HG03108 (cell line): Measurements from ENCODE around the gene KDM8.

Experiments
- ATAC-seq: cut with Tn5 transposase; IDR thresholded peaks from one replicate; pipeline ENCODE4 v1.9.1; 2021; ENCODE audit warnings: moderate library complexity; ENCODE audit not compliant: unreplicated experiment

The KDM8 gene

DNA sequence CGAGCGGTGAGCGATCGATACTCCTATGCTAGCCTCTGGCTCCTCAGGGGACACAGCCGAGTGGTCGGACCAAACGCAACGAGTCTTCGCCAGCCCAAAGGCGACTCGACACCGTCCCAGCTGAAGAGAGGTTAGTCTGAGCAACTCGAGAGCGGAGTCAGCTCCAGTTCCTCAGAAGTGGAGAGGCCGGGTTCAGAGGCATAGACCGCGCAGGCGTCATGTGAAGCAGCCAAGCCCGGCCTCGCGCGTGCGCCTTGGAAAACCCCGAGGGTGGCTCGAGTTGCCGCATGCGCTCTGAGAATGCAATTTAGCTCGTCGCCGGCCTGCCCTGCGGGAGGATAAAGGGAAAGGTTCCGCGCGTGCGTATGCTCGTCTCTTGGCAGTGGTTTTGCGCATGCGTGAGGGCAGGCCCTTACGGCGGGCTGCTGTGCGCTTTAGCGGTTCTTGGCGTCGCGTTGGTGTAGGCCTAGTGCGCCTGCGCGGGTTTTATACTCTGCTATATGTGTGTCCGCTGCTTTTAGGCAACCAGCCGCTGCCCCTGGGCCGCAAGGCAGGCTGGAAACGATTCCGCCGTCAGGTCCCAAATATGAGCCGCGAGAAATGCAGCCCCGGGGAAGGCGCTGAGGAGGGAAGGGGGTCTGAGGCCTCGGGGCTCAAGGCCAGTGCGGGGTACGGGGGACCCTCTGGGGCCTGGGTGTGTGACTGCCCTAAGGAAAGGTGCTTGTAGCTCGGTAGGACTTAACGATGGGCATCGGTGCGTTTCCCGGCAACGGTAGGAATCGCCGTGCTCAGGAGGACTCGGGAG is at the start of gene KDM8:
KDM8 (plus strand) TSS at position 20 of the 805 bp plus-strand sequence. CDS start 6,598 bp downstream, outside the sequence.
- peak; percentile 82 for ATAC-seq

DNA sequence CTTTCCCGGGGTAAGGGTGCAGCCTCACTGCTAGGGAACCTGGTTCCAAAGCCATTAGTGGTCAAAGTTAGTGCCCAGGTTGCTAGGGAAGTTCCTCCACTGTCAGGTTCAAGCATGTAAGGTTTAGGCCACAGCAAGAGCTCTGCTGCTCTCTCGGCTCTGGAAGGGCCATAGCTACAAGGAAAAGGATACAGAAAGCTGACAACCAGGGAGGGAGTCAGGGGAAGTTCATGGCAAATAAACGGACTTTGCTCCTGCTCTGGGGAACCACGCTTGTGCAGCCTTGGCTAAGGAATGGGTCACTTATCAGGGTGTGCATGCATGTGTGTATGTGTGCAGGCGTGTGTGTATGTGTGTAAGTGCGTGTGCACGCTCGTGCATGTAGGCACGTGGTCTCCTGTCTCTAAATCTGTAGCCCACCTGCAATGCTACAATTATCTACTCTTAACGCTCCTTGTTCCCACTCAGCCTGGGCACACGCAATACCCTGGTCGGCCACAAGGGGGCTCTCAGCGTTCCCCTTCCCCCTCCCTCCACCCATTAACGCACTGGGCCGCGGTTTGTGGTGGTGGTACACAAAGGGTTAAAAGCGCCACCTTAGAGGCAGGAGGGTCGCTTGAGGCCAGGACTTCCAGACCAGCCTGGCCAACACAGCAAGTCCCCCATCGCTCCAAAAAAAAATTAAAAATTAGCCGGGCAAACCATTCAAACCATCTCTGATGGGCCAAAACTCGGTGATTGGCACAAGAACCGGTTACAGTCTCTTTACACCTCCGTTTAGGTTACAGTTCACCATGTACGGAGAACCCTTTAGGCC is 48.4 kb upstream of the KDM8 start:
- ATAC-seq = no peak

DNA sequence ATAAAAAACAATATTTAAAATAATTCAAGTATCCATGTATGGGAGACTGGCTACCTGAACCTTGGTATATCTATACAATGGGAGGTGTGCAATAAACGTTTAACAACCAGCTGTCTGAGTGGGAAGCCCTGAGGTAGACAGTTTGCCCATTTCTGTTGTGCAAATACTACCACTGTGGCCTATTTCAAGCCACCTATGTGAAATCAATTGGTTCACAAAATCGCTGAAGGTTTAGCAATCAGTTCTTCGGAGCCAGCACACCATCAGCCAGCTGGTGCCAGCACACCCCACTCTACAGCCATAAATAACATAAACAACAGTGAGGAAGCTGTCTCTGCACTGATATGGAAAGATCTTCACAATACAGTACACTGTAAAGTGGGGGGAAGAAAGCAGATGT is 46.7 kb upstream of the KDM8 start:
- ATAC-seq = no peak

DNA sequence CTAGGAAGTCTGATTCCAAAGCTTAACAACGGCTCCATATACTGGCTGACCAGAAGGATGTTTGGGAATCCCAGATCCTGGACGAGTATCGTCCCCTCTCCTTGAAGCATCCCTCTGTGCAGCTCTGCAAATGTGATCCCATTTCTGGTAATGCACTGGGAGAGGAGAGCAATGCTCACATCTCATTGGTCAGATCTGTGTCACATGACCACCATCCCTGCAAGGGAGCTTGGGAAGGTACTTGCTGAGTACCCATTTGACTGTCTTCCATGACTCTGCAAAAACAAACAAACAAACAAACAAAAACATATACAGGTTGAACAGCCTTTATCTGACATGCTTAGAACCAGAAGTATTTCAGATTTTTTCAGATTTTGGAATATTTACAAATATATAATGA is 41.9 kb upstream of the KDM8 start:
- ATAC-seq = no peak

DNA sequence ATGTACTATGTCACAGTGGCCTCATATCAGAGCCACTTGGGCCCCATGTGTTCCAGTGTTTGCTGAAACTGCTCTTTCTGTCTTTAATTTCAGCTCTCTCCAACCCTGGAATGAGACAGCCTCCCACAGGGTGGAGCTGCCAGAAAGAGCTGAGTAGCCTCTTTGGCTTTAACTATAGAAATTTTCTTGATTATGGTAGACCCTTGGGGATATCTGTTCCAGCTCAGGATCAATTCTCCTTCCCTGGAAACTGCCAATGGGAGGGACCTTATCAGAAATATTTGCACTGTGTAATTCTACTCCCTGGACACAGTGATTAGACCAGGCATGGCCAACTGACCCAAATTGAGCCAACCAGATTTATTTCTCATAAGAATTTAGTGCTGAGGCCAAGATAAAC is 39.0 kb upstream of the KDM8 start:
- ATAC-seq = no peak

DNA sequence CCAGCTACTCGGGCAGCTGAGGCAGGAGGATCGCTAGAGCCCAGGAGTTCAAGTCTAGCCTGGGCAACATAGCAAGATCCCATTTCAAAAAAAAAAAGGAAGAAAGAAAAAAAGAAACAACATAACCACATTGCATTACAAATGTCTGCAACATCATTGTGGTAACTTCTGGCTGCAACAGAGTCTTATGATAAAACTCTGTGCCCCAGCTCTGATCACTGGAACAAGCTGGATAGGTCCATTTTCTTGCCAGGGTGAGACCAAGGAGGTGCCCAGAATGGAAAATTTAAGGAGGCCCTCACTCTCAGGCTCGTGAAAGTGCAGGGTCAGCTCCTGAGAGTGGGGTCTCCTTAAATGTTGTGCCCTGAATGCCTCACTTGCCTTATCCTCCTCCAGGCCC is 37.8 kb upstream of the KDM8 start:
- no peak for ATAC-seq

DNA sequence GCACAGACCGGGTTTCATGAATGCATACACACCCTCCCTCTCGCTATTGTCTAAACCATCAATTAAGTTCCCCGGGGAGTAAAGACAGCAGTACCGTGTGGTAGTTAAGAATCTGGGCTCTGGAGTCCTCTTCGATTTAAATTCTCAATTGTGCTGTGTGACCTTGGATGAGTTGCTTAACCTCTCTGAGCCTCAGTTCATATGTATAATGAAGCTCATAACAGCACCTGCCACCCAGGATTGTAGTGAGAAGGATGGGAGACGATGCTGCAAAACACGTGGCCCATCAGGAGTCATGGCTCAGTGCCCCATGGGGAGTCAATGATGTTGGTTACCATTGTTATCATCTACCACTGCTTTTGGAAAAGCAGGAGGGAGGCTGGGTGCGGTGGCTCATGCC is 34.5 kb upstream of the KDM8 start:
- ATAC-seq = no peak

DNA sequence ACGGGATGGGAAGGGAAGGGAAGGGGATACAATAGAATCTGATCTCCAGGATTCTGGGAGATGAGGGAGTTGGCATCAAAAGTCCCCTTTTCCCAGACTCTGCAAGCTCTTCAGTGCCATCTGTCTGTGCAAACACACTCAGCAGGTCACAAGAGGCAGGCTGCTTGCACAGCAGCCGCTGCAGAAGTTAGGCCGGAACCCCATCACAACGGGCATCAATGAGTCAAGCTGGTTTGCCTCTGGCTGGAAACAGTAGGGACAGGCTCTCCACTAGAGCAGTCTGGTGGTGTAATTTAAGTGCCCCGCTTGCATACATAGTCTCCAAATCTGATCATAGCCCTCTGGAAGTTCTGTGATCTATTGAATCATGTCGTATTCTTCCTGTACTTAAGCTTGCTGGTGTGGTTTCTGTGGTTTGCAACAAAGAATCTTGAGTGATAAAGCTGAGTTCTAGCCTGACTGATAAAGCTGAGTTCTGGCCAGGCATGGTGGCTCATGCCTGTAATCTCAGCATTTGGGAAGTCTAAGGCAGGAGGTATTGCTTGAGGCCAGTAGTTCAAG is 33.7 kb upstream of the KDM8 start:
- no peak for ATAC-seq

DNA sequence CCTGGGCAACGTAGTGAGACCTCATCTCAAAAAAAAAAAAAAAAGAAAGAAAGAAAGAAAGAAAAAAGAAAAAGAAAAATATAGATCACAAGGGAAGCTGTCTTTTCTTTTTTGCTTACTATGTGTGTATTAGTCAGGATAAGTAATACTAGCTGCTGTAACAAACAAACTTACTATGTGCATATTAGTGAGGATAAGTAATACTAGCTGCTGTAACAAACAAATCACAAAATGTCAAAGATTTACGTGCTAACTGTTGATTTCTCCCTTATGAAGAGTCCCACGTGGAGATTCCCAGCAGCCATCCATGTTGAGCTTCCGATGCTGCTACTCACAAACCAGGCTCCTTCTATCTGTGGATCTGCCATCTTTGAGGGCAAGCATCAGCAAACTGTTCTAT is 31.7 kb upstream of the KDM8 start:
- ATAC-seq = no peak

DNA sequence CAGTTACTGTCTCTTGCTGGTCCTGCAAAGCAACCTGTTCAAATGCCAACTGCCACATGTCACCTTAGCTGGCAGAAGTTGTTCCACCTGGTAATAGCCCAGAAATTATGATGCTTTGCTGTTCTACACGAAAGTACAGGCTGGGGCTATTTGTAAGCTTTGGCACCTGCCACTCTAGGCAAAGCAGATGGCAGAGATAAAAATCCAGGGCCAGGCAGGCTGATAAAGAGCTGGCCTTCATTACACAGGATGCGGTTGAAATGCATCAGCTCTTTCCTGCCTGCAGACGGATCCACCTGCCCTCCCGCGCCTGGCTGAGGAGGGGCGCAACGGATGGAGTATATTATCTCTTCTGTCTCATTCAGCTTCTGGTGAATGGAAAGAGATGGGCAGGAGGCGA is 29.3 kb upstream of the KDM8 start:
- no peak for ATAC-seq

DNA sequence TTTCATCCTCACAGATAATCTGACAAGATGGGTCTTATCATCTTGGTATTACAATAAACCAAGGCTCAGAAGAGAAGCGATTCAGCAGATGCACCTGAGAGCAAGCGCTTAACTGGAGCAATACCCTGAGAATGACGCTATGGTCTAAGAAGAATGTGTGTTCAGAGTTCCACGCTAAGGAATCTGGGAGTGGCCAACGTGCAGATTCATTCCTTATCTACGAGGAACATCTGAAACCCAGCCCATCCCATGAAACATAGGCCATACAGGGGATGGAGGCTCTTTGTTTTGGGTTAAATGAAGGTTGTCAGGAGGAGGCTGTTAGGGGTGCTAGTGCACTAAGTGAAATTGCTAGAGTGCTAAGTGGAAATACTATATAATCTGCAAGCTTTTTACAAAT is 28.5 kb upstream of the KDM8 start:
- no peak for ATAC-seq

DNA sequence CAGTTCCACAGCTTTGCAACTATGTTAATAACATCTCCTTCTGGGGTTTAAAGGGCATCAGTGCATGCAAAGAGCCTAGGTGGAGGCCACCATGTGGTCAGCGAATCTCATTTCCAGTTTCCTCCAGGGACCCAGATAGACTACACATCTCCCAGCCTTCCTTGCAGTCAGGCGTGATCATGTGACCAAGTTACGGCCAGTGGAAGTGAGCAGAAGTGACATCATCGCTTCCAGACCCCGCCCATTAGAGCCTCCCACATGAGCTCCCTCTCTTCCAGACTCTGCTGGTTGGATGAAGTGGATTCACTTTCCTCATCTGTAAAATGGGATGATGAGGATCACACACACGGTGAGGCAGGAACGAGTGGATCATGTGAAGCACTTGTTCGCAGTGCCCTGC is 27.4 kb upstream of the KDM8 start:
- no peak for ATAC-seq

DNA sequence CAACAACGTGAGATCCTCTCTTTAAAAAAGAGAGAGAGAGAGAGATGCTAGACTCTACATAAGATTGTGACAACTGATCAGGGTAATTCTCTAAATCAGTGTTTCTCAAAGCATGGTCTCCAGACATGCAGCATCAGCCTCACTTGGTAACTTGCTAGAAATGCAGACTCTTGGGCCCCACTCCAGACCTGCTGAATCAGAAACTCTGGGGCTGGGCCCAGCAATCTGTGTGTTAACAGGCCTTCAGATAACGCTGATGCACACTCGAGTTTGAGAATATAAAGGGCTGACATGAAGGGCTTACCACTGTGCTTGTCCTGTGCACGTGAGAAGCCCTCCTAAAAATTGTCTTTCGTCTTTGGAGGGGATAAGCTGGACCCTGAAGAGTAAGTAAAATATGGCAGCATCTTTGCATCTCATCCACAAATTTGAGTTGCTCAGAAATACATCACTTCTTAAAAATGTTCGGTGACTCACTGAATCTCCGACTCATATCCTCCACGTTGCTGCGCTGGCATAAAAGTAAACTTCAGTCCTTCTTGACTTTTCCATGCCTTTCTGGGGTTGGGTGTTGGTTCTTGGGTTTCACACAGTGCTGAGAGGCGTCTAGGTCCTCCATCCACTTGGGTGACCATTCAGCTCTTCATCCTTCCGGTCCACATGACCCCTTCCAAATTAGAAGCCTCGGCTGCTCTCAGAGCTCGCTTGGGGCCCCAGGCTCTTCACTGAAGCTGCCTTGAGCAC is 26.1 kb upstream of the KDM8 start:
- no peak for ATAC-seq

DNA sequence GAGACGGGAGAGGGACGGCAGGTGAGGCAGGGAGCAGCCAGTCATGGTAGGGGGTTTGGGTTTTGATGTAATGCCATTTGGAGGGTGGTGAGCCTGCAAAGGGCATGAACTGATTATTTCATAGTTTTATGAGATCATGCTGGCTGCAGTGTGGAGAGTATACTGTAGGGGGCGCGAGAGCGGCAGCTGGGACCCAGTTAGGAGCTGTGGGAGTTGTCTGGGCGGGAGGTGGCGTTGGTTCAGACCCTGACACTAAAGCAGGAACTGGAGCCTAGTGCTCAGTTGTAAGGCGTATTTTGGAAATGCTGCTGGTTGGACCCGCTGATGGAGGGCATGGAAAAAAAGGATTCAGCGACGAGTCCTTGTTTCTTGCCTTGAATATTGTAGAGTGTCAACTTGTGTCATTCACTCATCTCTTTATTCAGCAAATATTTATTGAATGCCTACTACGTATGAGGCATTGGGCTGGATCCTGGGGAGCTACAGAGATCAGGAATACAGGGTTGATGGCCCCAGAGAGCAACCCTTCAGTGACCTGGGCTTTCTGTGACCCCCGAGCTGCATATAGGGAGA is 23.7 kb upstream of the KDM8 start:
- peak; percentile 68 for ATAC-seq

DNA sequence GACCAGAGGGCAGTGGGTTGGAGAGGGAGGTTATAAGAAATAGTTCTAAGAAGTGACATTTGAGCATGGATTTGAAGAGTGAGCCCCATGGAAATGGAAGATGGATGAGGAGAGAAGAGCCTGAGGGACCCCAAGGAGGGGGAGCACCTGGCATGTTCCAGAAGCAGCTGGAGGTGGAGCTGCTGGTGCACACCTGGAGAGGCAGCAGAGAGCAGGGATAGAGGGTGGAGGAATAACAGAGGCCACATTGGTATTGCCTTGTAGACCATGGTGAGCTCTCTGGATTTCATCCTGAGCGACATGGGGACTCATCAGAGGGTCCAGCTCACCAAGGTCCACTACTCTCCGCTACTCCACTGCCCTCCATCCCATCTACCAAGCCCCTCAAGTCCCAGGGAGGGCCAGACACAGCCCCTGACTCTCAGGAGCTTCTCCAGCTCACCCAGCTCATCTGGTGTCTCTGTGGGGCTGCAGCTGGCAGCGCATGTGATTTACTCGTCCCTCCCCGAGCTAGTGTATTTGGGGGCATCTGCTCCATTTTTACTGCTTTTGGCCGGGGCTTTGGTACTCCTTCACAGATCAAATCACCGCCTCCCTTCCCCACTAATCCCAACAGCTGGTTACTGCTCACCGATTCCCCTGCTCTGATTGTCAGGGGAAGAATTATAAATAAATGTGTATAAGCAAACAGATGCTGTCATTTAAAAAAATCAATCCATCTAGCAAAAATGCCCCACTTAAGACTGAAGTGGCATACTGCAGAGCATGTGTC is 22.1 kb upstream of the KDM8 start:
- no peak for ATAC-seq

DNA sequence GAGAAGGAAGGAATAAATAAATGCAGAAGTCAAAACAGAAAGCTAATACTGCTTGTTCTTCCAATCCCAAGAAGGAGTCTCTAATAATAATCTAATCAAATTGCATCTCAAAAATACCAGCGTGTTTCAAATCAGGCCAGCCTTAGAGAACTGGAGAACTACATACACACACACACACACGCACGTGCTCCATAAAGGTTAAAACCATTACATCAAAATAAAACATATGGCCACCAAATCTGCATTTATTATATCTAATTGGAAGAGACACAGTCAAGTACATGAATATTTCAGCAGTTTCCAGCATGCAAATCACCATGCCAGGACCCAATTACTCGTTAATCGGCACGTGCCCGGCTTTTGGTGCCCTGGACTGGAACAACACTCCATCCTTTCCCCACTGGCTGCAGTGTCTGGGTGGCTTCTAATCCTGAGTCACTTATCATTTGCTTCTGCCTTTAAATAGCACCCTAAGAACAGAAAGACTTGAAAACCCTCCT is 20.4 kb upstream of the KDM8 start:
- ATAC-seq = no peak

DNA sequence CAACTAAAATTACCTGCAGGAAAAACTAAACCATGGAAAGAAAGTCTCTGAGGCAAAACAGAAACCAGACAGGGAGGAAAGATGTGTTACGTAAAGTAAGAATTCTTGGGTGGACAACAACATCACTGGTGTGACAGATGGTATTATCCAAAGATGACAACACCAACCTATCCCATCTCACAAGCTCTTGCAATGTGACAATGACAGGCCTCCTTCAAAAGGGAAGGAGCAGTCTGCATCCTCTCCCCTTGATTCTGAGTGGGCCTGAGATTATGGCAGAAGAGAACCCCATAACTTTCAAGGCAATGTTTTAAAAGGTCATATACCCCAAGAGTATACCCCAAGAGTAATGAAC is 17.6 kb upstream of the KDM8 start:
- ATAC-seq = no peak

DNA sequence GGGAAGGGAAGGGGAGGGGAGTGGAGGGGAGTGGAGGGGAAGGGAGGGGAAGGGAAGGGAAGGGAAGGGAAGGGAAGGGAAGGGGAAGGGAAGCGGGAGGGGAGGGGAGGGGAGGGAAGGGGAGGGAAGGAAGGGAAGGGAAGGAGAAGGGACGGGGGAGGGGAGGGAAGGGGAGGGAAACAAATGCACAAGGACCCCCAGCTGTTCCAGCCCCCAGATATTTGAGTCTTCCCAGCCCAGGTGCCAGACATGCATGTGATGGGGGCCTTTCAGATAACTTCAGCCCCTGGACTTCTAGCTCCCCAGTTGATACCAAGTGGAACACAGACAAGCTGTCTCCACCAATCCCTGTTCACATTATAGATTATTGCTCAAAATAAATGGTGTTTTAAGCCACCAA is 14.7 kb upstream of the KDM8 start:
- ATAC-seq = no peak

DNA sequence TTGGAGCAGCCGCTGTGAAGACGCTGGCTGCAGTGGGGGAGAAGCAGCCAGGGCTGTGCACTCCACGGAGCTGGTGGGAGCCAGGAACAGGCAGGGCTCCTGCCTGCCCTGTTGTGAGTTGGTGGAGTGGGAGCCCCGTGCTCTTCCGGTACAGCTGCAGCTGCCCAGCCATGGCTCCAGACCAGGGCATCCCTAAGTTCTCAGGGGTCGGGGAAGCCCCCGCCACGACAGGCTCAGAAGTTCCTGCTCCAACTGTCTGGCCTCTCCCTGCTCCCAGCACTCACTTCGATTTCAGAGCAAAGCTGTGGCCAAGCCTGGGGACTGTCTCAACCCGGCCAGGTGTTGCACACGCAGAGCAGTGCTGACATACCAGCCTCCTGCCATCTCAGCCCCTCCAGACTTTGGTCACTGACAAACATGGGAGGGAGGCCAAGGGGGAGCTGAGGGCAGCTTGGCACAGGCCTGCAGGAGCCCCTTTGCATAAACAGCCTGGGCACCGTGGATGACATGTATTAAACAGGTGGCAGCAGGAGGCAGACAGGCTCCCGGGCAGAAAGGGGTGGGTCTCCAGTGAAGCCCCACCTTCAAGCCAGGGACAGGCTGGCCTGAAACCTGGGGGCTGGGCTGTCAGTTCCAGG is 13.9 kb upstream of the KDM8 start:
- ATAC-seq = no peak
